ENCODE data around the gene C11orf68. TPM values are rescaled to one million over a fixed set of nuclear protein-coding genes. Genes with fewer than 3 reads are reported as not detected.

The C11orf68 gene
- total RNA-seq, 2 experiments from 2014 or later, result 21.4 to 22.9 TPM

GRCh38 chr11:65911682-65912568 is 6.9 kb downstream of the C11orf68 start:
- POLR2A ChIA-PET, result interaction anchor here (0.6 kb wide), 1 partner anchor 66 kb away, joined by 3 read pairs; no protein-coding TSS in a partner anchor
- Mint-ChIP-seq H3K4me1 (peaks cover 18% of the 10 kb centered on the region), H3K27me3 (peaks cover 2% of the 10 kb centered on the region), H3K9me3 (ENCODE audit: low read depth) (no peaks in the 10 kb centered on the region), H3K4me3 (no peak overlapping the region), H3K27ac (no peak overlapping the region), H3K36me3 (ENCODE audit: low read depth) (no peaks in the 10 kb centered on the region)
- intact Hi-C loops (cut with DNase I, micrococcal nuclease), result no loop called here
- no peak for DNase-seq
- CTCF ChIA-PET, result interaction anchor here (0.6 to 1.3 kb wide), 4 partner anchors 10 to 142 kb away, joined by 3 to 10 read pairs (median 4); partner anchors contain the start of gene FOSL1
- ATAC-seq, result no peak

DNA sequence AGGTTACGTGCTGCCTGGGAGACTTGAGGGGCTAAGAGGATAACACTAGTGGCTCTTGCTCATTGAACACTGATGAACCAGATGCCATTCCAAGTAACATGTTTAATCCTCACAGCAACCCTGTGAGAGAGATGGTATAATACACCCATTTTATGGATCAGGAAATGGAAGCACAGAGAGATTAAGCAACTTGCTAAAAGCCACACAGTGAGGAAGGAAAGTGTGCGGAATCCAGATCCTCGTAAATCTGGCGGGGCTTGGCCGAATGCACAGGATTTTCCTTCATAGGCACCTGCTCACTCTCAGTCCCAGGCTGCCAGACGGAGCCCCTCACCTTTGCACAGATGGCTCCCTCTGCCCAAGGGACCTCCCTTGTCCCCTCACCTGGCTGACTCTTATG is 11.0 kb downstream of the C11orf68 start:
- Mint-ChIP-seq H3K4me3 (no peak overlapping the region), H3K4me1 (peaks cover 3% of the 10 kb centered on the region), H3K9me3 (ENCODE audit: low read depth) (no peaks in the 10 kb centered on the region), H3K27me3 (peaks cover 2% of the 10 kb centered on the region), H3K36me3 (ENCODE audit: low read depth) (no peaks in the 10 kb centered on the region), H3K27ac (no peak overlapping the region)
- POLR2A ChIA-PET, result no interaction called here
- DNase-seq (no peak), ATAC-seq (no peak)
- CTCF ChIA-PET, result interaction anchor here (1.2 to 2.1 kb wide), 4 partner anchors 10 to 114 kb away, joined by 4 to 7 read pairs (median 6); partner anchors contain the start of gene CCDC85B
- intact Hi-C loops (cut with DNase I, micrococcal nuclease), result no loop called here

DNA sequence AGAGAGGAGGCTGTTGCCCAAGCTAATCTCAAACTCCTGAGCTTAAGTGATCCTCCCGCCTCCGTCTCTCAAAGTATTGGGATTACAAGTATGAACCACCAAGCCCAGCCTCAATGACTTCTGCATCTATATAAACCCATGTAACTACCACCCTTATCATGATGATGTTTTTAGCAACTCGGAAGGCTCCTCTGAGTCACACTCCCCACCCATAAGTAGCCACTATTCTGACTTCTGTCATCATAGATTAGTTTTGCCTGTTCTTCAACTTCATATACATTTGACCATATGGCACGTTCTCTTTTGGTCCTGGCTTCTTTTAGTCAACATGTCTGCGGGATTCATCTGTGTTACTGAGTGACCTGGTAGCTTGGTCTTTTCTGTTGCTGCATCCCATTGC is 12.3 kb downstream of the C11orf68 start:
- Mint-ChIP-seq H3K4me3 (no peak overlapping the region), H3K4me1 (peaks cover 10% of the 10 kb centered on the region), H3K27ac (no peak overlapping the region), H3K27me3 (peaks cover 6% of the 10 kb centered on the region), H3K36me3 (ENCODE audit: low read depth) (no peaks in the 10 kb centered on the region), H3K9me3 (ENCODE audit: low read depth) (no peaks in the 10 kb centered on the region)
- no peak for ATAC-seq
- ChIA-PET CTCF (interaction anchor here (0.6 to 2.1 kb wide), 6 partner anchors 16 to 554 kb away, joined by 3 to 6 read pairs (median 4); partner anchors contain the start of genes CCDC85B and FIBP), POLR2A (interaction anchor here (0.6 kb wide), 1 partner anchor 113 kb away, joined by 3 read pairs; no protein-coding TSS in a partner anchor)
- DNase-seq, result no peak
- intact Hi-C loops (cut with DNase I, micrococcal nuclease), result no loop called here

DNA sequence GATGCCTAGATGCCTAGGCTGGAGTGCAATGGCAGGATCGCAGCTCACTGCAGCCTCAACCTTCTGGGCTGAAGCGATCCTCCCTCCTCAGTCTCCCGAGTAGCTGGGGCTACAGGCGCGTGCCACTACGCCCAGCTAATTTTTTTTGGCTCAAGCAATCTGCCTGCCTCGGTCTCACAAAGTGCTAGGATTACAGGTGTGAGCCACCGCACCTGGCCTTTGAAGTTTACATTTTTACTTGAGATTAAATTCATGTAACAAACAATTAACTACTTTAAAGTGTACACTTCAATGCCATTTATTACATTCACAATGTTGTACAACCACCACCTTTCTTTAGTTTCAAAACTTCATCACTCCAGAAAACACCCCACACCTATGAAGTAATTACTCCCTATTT is 15.1 kb downstream of the C11orf68 start:
- CTCF ChIA-PET, result no interaction called here

DNA sequence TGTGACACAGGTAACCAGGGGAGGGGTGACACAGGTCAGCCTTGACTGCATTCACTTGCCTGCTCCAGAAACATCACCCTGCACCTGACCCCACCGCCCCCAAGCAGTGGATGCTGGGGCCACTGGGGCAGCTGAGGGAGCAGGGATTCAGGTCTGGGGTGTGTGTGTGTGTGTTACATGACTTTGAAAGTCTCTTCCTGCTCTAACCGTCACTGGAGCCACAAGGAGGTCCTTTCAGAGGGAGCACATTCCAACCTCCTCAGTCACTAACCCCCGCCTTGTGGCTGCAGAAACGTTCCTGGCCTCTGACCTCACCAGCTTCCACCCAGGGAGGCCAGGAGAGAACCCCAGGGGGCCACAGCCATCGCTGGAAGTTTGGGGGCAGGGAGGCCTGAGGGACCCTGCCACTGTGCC is 15.8 kb downstream of the C11orf68 start:
- Mint-ChIP-seq H3K9me3 (ENCODE audit: low read depth) (no peaks in the 10 kb centered on the region), H3K36me3 (ENCODE audit: low read depth) (peaks cover 5% of the 10 kb centered on the region), H3K4me3 (no peak overlapping the region), H3K27me3 (peaks cover 4% of the 10 kb centered on the region), H3K27ac (no peak overlapping the region), H3K4me1 (peaks cover 11% of the 10 kb centered on the region)
- ChIA-PET CTCF (interaction anchor here (3.0 to 7.8 kb wide), 2 partner anchors 16 to 44 kb away, joined by 13 to 113 read pairs; partner anchors contain the start of genes CCDC85B, FIBP and MUS81), POLR2A (interaction anchor here (5.1 kb wide), 1 partner anchor 13 kb away, joined by 59 read pairs; the partner anchor contains the start of genes CCDC85B and FIBP)
- intact Hi-C loops (cut with DNase I, micrococcal nuclease), result no loop called here
- DNase-seq (no peak), ATAC-seq (no peak)

More for the DNA sequence above, 15.1 kb downstream of the C11orf68 start:
- Mint-ChIP-seq H3K4me3 (no peak overlapping the region), H3K27ac (no peak overlapping the region), H3K4me1 (peaks cover 9% of the 10 kb centered on the region), H3K36me3 (ENCODE audit: low read depth) (peaks cover 3% of the 10 kb centered on the region), H3K27me3 (peaks cover 4% of the 10 kb centered on the region), H3K9me3 (ENCODE audit: low read depth) (no peaks in the 10 kb centered on the region)
- POLR2A ChIA-PET, result no interaction called here
- no peak for DNase-seq
- intact Hi-C loops (cut with DNase I, micrococcal nuclease), result no loop called here
- no peak for ATAC-seq

DNA sequence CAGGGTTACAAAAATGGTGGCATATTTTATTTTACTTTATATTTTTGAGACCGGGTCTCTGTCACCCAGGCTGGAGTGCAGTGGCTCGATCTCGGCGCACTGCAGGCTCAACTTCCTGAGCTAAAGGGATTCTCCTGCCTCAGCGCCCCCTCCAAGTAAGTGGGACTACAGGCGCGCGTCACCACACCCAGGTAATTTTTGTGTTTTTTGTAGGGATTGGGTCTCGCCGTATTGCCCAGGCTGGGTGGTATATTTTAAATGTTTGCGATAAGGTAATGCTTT is 18.0 kb downstream of the C11orf68 start:
- ChIA-PET POLR2A (interaction anchor here (0.6 to 5.1 kb wide), 3 partner anchors 11 to 892 kb away, joined by 3 to 59 read pairs (median 5); partner anchors contain the start of genes CCDC85B and FIBP), CTCF (interaction anchor here (0.9 to 7.8 kb wide), 8 partner anchors 8 to 121 kb away, joined by 3 to 113 read pairs (median 4); partner anchors contain the start of genes CCDC85B, FIBP and MUS81)

DNA sequence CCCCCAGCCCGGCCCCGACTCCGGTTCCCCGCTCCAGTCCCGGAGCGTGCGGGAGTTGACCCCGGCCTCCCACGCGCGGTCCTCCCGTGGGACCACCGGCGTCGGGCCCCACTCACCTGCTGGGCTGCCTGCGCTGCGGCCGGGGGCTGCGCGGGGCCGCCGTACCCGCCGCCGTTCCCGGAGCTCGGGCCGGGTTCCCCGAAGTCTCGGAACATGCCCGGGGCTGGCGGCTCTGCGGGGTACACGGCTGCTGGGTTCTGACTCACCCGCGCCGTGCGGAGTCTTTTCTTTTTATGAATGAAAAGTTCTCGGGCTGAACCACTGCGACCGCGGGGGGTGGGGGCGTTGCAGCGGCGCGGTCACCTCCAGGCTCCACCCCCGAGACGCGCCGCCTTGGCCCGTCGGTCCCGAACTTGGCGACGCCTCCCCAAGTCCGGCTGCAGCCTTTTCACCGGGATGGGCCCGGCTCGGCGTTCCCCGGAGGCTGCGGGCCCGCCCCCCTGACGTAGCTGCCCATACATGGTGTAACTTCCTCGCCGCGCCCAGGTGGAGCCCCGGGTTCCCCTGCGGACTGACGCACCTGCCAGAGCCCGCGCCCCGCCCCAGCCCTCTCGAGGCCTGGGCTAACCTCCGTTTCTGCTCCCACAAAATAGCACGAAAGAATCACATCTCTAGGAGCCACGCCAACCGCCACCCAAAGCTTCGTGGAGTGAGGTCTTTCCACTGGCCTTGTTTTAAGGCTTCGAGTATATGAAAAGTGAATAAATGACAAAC is 18.6 kb downstream of the C11orf68 start, which contains the start of gene FOSL1:
TSS of gene FOSL1 (minus strand) at position 264 of the 774 bp plus-strand sequence. CDS start at position 215, 49 bp downstream.
- intact Hi-C loops (cut with DNase I, micrococcal nuclease), result loop anchor here (1.0 kb wide), 8 partner anchors 10 to 412 kb away; partner anchors contain the start of genes C11orf68 (in 2 of the 2), CCDC85B (in 2 of the 2), DRAP1 (in 2 of the 2) and BANF1 (in 1 of the 2)

More for the DNA sequence above, 18.0 kb downstream of the C11orf68 start:
- no peak for DNase-seq
- H3K27ac Mint-ChIP-seq, result no peak overlapping the region
- intact Hi-C loops (cut with DNase I, micrococcal nuclease), result loop anchor here (1.0 kb wide), 8 partner anchors 11 to 411 kb away; partner anchors contain the start of genes C11orf68 (in 2 of the 2), CCDC85B (in 2 of the 2), DRAP1 (in 2 of the 2) and BANF1 (in 1 of the 2)
- H3K36me3 Mint-ChIP-seq (ENCODE audit: low read depth), result peaks cover 20% of the 10 kb centered on the region
- ATAC-seq, result no peak
- H3K27me3 Mint-ChIP-seq, result peaks cover 4% of the 10 kb centered on the region
- no peaks in the 10 kb centered on the region for H3K9me3 Mint-ChIP-seq (ENCODE audit: low read depth)
- peaks cover 30% of the 10 kb centered on the region for H3K4me1 Mint-ChIP-seq
- peak overlapping the region; percentile 75 for H3K4me3 Mint-ChIP-seq

GRCh38 chr11:65899356-65900124 is 19.3 kb downstream of the C11orf68 start:
- peak; percentile 89 for DNase-seq
- CTCF ChIA-PET, result interaction anchor here (1.0 to 7.8 kb wide), 4 partner anchors 12 to 48 kb away, joined by 3 to 113 read pairs (median 4); partner anchors contain the start of genes CCDC85B and FIBP
- no peaks in the 10 kb centered on the region for H3K9me3 Mint-ChIP-seq (ENCODE audit: low read depth)
- H3K4me3 Mint-ChIP-seq, result peak overlapping the region; percentile 75
- H3K4me1 Mint-ChIP-seq, result peaks cover 39% of the 10 kb centered on the region
- peaks cover 4% of the 10 kb centered on the region for H3K27me3 Mint-ChIP-seq
- peaks cover 28% of the 10 kb centered on the region for H3K36me3 Mint-ChIP-seq (ENCODE audit: low read depth)
- peak overlapping the region; percentile 78 for H3K27ac Mint-ChIP-seq
- peak; percentile 36 for ATAC-seq
- POLR2A ChIA-PET, result interaction anchor here (1.0 to 5.1 kb wide), 2 partner anchors 9 to 18 kb away, joined by 3 to 59 read pairs; partner anchors contain the start of genes CCDC85B and FIBP
- intact Hi-C loops (cut with DNase I, micrococcal nuclease), result loop anchor here (1.0 to 10.0 kb wide), 9 partner anchors 9 to 475 kb away; partner anchors contain the start of genes C11orf68 (in 2 of the 2), CCDC85B (in 2 of the 2), DRAP1 (in 2 of the 2) and BANF1 (in 1 of the 2)

More for the DNA sequence above, 18.6 kb downstream of the C11orf68 start, which contains the start of gene FOSL1:
- ATAC-seq (peak; percentile 85), DNase-seq (peak; percentile 98)
- H3K4me1 Mint-ChIP-seq, result peaks cover 35% of the 10 kb centered on the region
- H3K27ac Mint-ChIP-seq, result peak within 1 kb of the TSS; percentile 78
- POLR2A ChIA-PET, result interaction anchor here (0.6 to 5.1 kb wide), 5 partner anchors 10 to 892 kb away, joined by 3 to 59 read pairs (median 3); partner anchors contain the start of genes CCDC85B and FIBP
- no peaks in the 10 kb centered on the region for H3K9me3 Mint-ChIP-seq (ENCODE audit: low read depth)
- CTCF ChIA-PET, result interaction anchor here (1.1 to 7.8 kb wide), 6 partner anchors 8 to 41 kb away, joined by 3 to 113 read pairs (median 6); partner anchors contain the start of genes CCDC85B, FIBP and MUS81
- peaks cover 4% of the 10 kb centered on the region for H3K27me3 Mint-ChIP-seq
- peaks cover 25% of the 10 kb centered on the region for H3K36me3 Mint-ChIP-seq (ENCODE audit: low read depth)
- H3K4me3 Mint-ChIP-seq, result peak within 1 kb of the TSS; percentile 75

- DNase-seq (no peak), ATAC-seq (no peak)
- Mint-ChIP-seq H3K4me1 (peaks cover 47% of the 10 kb centered on the region), H3K9me3 (ENCODE audit: low read depth) (no peaks in the 10 kb centered on the region), H3K36me3 (ENCODE audit: low read depth) (peaks cover 34% of the 10 kb centered on the region), H3K27me3 (peaks cover 4% of the 10 kb centered on the region), H3K4me3 (peak overlapping the region; percentile 75), H3K27ac (peak overlapping the region; percentile 80)
- intact Hi-C loops (cut with DNase I, micrococcal nuclease), result loop anchor here in 1 of 2 experiments (10.0 kb wide), 1 partner anchor 474 kb away; the partner anchor contains the start of gene NEAT1
- ChIA-PET CTCF (interaction anchor here (0.6 to 7.8 kb wide), 5 partner anchors 12 to 369 kb away, joined by 3 to 113 read pairs (median 3); partner anchors contain the start of genes CCDC85B and FIBP), POLR2A (interaction anchor here (5.1 kb wide), 1 partner anchor 9 kb away, joined by 59 read pairs; the partner anchor contains the start of genes CCDC85B and FIBP)
These were observed 20.1 kb downstream of the C11orf68 start for GRCh38 chr11:65898656-65899355.
